ENCODE results near the gene ATP6V0B.

ATP6V0B gene

DNA sequence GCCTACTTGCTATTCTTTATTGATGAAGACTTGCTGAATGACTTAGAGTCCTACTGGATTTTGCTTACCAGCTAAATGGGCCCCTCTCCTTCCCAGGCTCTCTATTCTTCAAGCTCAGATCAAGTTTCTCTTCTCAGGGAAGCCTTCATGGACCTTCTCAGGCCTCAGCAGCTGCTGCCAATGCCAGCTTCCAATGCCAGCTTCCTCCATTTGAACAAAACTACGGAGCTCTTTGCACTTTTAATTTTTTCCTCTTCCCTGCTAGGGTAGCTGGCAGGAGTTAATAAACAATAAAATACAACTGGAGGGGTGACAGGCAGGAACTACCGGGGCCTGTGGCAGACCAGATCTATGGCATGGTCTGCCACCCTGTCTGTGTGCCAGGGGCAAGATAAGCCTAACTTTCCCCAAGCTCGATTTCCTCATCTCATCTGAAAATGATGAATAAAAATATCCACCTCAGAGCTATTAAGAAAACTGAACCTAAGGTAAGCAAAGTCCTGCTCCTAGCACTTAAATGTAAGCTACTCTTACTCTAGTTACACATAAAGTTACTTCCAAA is 29.0 kb upstream of the ATP6V0B start:
- TF ChIP-seq, protein P1, sequence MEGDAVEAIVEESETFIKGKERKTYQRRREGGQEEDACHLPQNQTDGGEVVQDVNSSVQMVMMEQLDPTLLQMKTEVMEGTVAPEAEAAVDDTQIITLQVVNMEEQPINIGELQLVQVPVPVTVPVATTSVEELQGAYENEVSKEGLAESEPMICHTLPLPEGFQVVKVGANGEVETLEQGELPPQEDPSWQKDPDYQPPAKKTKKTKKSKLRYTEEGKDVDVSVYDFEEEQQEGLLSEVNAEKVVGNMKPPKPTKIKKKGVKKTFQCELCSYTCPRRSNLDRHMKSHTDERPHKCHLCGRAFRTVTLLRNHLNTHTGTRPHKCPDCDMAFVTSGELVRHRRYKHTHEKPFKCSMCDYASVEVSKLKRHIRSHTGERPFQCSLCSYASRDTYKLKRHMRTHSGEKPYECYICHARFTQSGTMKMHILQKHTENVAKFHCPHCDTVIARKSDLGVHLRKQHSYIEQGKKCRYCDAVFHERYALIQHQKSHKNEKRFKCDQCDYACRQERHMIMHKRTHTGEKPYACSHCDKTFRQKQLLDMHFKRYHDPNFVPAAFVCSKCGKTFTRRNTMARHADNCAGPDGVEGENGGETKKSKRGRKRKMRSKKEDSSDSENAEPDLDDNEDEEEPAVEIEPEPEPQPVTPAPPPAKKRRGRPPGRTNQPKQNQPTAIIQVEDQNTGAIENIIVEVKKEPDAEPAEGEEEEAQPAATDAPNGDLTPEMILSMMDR (IDR thresholded peaks at IDR 0.05; ENCODE audit: control extremely low read depth, extremely low read depth, low read depth, missing control alignments), result no peak
- DNase-seq (ENCODE audit: extremely low spot score), result no peak
- ChIA-PET CTCF (interaction anchor here (0.7 to 10.1 kb wide), 21 partner anchors 9 to 418 kb away, joined by 3 to 191 read pairs (median 4); partner anchors contain the start of genes ARTN, KDM4A and ST3GAL3), POLR2A (no interaction called here)

DNA sequence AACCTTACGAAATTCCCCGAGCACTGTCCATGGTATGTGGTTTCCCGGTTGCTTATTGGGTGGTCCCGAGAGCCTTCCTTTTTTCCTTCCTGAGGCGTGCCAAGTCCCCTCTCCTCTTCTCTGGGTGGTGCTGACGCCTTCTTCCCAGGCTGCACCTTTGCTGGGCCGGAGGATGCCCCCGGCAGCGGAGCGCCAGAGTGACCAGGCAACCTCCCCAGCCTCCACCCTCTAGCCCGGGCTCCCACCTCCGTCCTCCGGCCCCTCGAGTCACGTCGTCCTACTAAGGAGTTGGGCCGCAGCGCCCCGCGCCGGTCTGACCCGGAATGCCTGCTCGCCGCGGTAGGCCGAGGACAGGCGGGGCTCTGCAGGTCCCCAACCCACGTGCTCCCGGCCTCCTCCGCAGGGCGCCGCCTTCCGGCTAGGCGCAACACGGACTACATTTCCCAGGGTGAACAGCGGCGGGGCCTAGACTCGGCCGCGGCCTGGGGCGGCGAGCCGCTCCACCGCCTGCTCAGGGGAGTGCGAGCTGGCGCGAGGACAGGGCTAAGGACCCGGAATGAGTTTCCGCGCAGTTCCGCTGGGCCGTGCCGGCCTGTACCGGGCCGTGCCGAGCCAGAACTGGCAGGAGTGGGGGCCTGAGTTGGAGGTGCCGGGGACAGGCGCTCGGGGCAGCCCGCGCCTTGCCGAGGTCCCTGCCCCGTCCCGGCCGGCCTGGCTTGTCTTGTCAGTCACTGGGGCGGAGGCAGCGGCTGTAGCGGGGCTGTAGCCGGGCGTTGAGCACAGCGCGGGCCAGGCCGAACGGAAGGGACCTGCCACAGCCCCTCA is 28.3 kb upstream of the ATP6V0B start, which contains the start of gene IPO13:
Gene IPO13 (plus strand): TSS at position 715 of the 825 bp plus-strand sequence. CDS start 651 bp downstream, outside the sequence.
- DNase-seq (ENCODE audit: extremely low spot score), result peak; percentile 99
- TF ChIP-seq, protein P1 (IDR thresholded peaks at IDR 0.05; ENCODE audit: control extremely low read depth, extremely low read depth, low read depth, missing control alignments), result peak; percentile 92
- CTCF ChIA-PET, result interaction anchor here (0.7 to 10.1 kb wide), 22 partner anchors 9 to 419 kb away, joined by 3 to 191 read pairs (median 4); partner anchors contain the start of genes ARTN, KDM4A and ST3GAL3
- POLR2A ChIA-PET, result interaction anchor here (1.6 kb wide), 1 partner anchor 296 kb away, joined by 3 read pairs; the partner anchor contains the start of gene KDM4A

DNA sequence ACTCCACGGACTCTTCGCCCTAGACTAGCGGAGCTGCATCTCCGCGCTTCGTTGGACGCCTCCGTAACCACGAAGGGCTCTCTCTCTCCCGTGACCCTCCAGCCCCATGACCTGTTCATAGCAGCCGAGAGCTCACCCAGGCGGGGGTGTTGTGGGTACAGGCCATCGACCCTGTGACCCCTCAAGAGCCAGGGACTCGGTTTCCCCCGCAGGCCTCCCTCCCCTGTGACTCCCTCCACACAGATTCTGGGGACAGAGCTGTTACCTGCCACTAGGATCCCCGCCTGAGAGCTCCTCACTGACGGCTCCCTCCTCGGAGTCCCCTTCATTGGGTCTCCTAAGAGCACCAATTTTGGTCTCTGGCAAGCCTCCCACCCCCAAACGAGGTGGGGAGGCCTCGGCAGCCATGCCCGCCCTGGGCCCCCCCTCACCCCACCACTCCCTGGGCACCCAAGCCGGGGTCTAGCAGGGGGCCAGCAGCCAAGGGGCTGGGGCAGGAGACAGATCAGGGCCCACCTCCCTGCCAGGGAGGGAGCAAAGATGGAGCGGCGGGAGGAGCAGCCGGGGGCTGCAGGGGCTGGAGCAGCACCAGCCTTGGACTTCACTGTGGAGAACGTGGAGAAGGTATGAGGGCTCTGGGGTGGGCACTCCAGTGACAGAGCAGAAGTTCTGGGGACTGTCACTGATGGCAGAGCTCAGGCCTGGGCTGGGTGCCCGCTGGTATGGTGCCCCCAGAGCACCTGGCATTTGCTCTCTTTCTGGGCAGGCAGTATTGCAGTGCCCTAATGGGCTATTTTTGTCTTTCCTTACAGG is 27.5 kb upstream of the ATP6V0B start:
- ChIA-PET CTCF (interaction anchor here (0.9 to 10.1 kb wide), 11 partner anchors 8 to 297 kb away, joined by 3 to 191 read pairs (median 10); partner anchors contain the start of genes ARTN and KDM4A), POLR2A (interaction anchor here (0.5 to 1.6 kb wide), 2 partner anchors 36 to 297 kb away, joined by 3 read pairs; partner anchors contain the start of gene KDM4A)
- no peak for DNase-seq (ENCODE audit: extremely low spot score)
- TF ChIP-seq, protein P1 (IDR thresholded peaks at IDR 0.05; ENCODE audit: control extremely low read depth, extremely low read depth, low read depth, missing control alignments), result no peak

- ChIA-PET POLR2A (interaction anchor here (1.6 kb wide), 1 partner anchor 297 kb away, joined by 3 read pairs; the partner anchor contains the start of gene KDM4A), CTCF (interaction anchor here (0.9 to 10.1 kb wide), 5 partner anchors 13 to 188 kb away, joined by 3 to 191 read pairs (median 5); partner anchors contain the start of gene ARTN)
- DNase-seq (ENCODE audit: extremely low spot score), result no peak
- TF ChIP-seq, protein P1 (IDR thresholded peaks at IDR 0.05; ENCODE audit: control extremely low read depth, extremely low read depth, low read depth, missing control alignments), result no peak
Observed at GRCh38 chr1:43947874-43948437, 26.8 kb upstream of the ATP6V0B start.

- DNase-seq (ENCODE audit: extremely low spot score), result no peak
- CTCF ChIA-PET, result interaction anchor here (1.3 to 10.1 kb wide), 6 partner anchors 14 to 185 kb away, joined by 3 to 191 read pairs (median 8); partner anchors contain the start of gene ARTN
- TF ChIP-seq, protein P1 (IDR thresholded peaks at IDR 0.05; ENCODE audit: control extremely low read depth, extremely low read depth, low read depth, missing control alignments), result no peak
- POLR2A ChIA-PET, result interaction anchor here (0.8 kb wide), 1 partner anchor 14 kb away, joined by 4 read pairs; no protein-coding TSS in a partner anchor
Observed at GRCh38 chr1:43949678-43950077, 25.1 kb upstream of the ATP6V0B start.
